PFSK-1 (cell line): ENCODE measurements around the gene ACY1.
A peak's percentile ranks its signal among the peaks of the same experiment; 100 is the strongest.

Experiments
- FOXP2 ChIP-seq: optimal IDR thresholded peaks from 2 replicates; pipeline ENCODE3; 2011; ENCODE audit warnings: borderline replicate concordance, control low read depth, inconsistent platforms; ENCODE audit not compliant: insufficient read depth; ENCODE audit errors: extremely low read length, extremely low read depth
- POLR2AphosphoS5 ChIP-seq: IDR thresholded peaks from 2 replicates; pipeline ENCODE4 v1.6.1; 2012; ENCODE audit warnings: low read depth, mild to moderate bottlenecking, control low read depth, low read length, moderate library complexity
- REST ChIP-seq, 2 experiments: IDR thresholded peaks; 2 replicates each; pipeline versions ENCODE4 v1.6.1 to v1.8.0; 2011 to 2012; ENCODE audit warnings: low read depth in 2 of 2, low read length in 2 of 2, control low read depth in 1 of 2, inconsistent platforms in 1 of 2, mild to moderate bottlenecking in 1 of 2, moderate library complexity in 1 of 2; ENCODE audit not compliant: insufficient read depth in 1 of 2
- SIN3A ChIP-seq: IDR thresholded peaks from 2 replicates; pipeline ENCODE4 v1.6.1; 2012; ENCODE audit warnings: mild to moderate bottlenecking, low read length, moderate library complexity, borderline replicate concordance; ENCODE audit not compliant: insufficient read depth
- TAF1 ChIP-seq: IDR thresholded peaks from 2 replicates; pipeline ENCODE4 v1.6.1; 2012; ENCODE audit warnings: low read length, control low read depth, borderline replicate concordance; ENCODE audit not compliant: insufficient read depth

- TF ChIP-seq POLR2AphosphoS5 (peak; percentile 96), REST (IDR thresholded peaks at IDR 0.05; ENCODE audit: insufficient read depth in 1 of 2, low read depth in 2 of 2, low read length in 2 of 2) (peak; percentile 46 to 79; a peak in 3 of 4 replicates), SIN3A (peak; percentile 36; the same call in 1 of the 2 replicates), TAF1 (peak; percentile 98), FOXP2 (no peak)
Observed at GRCh38 chr3:51995346-51996163, 12.2 kb downstream of the ACY1 start, which contains the start of gene RPL29.
